H1 (cell line): Measurements from ENCODE around the gene OTOL1. TPM values are rescaled to one million over a fixed set of nuclear protein-coding genes. Genes with fewer than 3 reads are reported as not detected.

Experiments used
- CTCF ChIA-PET: fragments of 300-600 bp; sonication (Branson Sonifier 250); formaldehyde crosslinking; loops from one replicate; lab custom pipeline; 2021; ENCODE audit not compliant: partially characterized antibody; lab: Charles Lee
- POLR2A ChIA-PET: fragments of 300-600 bp; sonication (Branson Sonifier 250); formaldehyde crosslinking; loops from one replicate; lab custom pipeline; 2021; ENCODE audit warnings: inconsistent platforms; ENCODE audit not compliant: partially characterized antibody; lab: Charles Lee
- DNase-seq, 2 experiments: peaks; one replicate each; pipeline versions ENCODE4 v3.0.0 to v3.0.0-alpha.2; 2010 to 2022; ENCODE audit warnings: low spot score in 2 of 2, low read depth in 1 of 2, mixed read lengths in 1 of 2
- FAIRE-seq: peaks from 2 replicates; lab custom pipeline; 2011; peaks lifted over from hg19 to GRCh38; lab: Jason Lieb, UNC
- H2AFZ ChIP-seq: 2 replicates; pipeline ENCODE4 v1.8.1; 2012; ENCODE audit warnings: low read length, inconsistent platforms
- H2AK5ac ChIP-seq: 2 replicates; pipeline ENCODE4 v1.6.1; 2013; ENCODE audit warnings: low read depth, low read length
- H2BK120ac ChIP-seq: replicated peaks from 2 replicates; pipeline ENCODE3; 2013; ENCODE audit warnings: low read depth, low read length, inconsistent platforms
- H2BK12ac ChIP-seq: 2 replicates; pipeline ENCODE4 v1.6.1; 2013; ENCODE audit warnings: low read depth, low read length
- H2BK15ac ChIP-seq: 2 replicates; pipeline ENCODE4 v1.6.1; 2013; ENCODE audit warnings: low read length
- H2BK20ac ChIP-seq: 2 replicates; pipeline ENCODE4 v1.6.1; 2013; ENCODE audit warnings: low read length
- H2BK5ac ChIP-seq: 2 replicates; pipeline ENCODE4 v1.6.1; 2013; ENCODE audit warnings: low read depth, low read length
- H3K14ac ChIP-seq: 2 replicates; pipeline ENCODE4 v1.6.1; 2013; ENCODE audit warnings: inconsistent platforms; ENCODE audit not compliant: insufficient read length
- H3K18ac ChIP-seq: 2 replicates; pipeline ENCODE4 v1.6.1; 2013; ENCODE audit warnings: low read length; ENCODE audit errors: extremely low read depth
- H3K23ac ChIP-seq: 2 replicates; pipeline ENCODE4 v1.6.1; 2013; ENCODE audit warnings: inconsistent platforms; ENCODE audit not compliant: insufficient read length
- H3K23me2 ChIP-seq: 2 replicates; pipeline ENCODE4 v1.6.1; 2013; ENCODE audit warnings: low read depth, low read length
- H3K27ac ChIP-seq: 2 replicates; pipeline ENCODE4 v1.6.1; 2011; ENCODE audit warnings: low read depth, low read length, inconsistent platforms
- H3K27me3 ChIP-seq, 4 experiments: replicated peaks in 1 of 4; 1 replicate in 1 of 4; 2 replicates in 3 of 4; pipeline versions ENCODE4 v1.6.1 to v1.8.1; 2011 to 2013; ENCODE audit warnings: low read length in 3 of 4, mild to moderate bottlenecking in 3 of 4, inconsistent platforms in 2 of 4, mixed read lengths in 2 of 4, moderate library complexity in 1 of 4; ENCODE audit not compliant: control insufficient read depth in 3 of 4, insufficient read depth in 3 of 4; ENCODE audit errors: extremely low read depth in 1 of 4
- H3K36me3 ChIP-seq, 4 experiments: 2 replicates each; pipeline versions ENCODE4 v1.6.1 to v1.8.1; 2011 to 2013; ENCODE audit warnings: mild to moderate bottlenecking in 4 of 4, low read length in 3 of 4, moderate library complexity in 2 of 4, control low read depth in 1 of 4, inconsistent platforms in 1 of 4; ENCODE audit not compliant: insufficient read depth in 4 of 4, control insufficient read depth in 2 of 4
- H3K4ac ChIP-seq: replicated peaks from 2 replicates; pipeline ENCODE3; 2013; ENCODE audit warnings: low read length, low read depth, mixed read lengths, inconsistent platforms; ENCODE audit not compliant: insufficient read length
- H3K4me1 ChIP-seq, 4 experiments: replicated peaks in 1 of 4; 1 replicate in 1 of 4; 2 replicates in 3 of 4; pipeline versions ENCODE4 v1.6.1 to v1.8.1; 2011 to 2013; ENCODE audit warnings: low read length in 3 of 4, inconsistent platforms in 2 of 4, mixed read lengths in 1 of 4; ENCODE audit not compliant: insufficient read depth in 4 of 4, control insufficient read depth in 3 of 4
- H3K4me2 ChIP-seq, 2 experiments: 2 replicates each; pipeline versions ENCODE4 v1.6.1 to v1.8.1; 2011 to 2013; ENCODE audit warnings: low read depth in 2 of 2, low read length in 2 of 2, control low read depth in 1 of 2, inconsistent platforms in 1 of 2, mild to moderate bottlenecking in 1 of 2; ENCODE audit not compliant: insufficient read depth in 1 of 2
- H3K4me3 ChIP-seq, 4 experiments: fragments of 200-600, 300-600 bp in 1 of 4; sonication (generic), shearing (Covaris generic), sonication (Bioruptor Twin) in 1 of 4; 2 replicates each; pipeline versions ENCODE4 v1.5.1 to v1.8.1; 2011 to 2016; ENCODE audit warnings: low read length in 4 of 4, low read depth in 3 of 4, control low read depth in 2 of 4, inconsistent platforms in 2 of 4, mild to moderate bottlenecking in 2 of 4, mixed read lengths in 1 of 4, moderate library complexity in 1 of 4; ENCODE audit not compliant: insufficient read depth in 2 of 4; ENCODE audit errors: extremely low read depth in 1 of 4
- H3K56ac ChIP-seq: replicated peaks from 2 replicates; pipeline ENCODE3; 2013; ENCODE audit warnings: low read depth, mild to moderate bottlenecking, mixed read lengths, low read length, inconsistent platforms; ENCODE audit not compliant: insufficient read length
- H3K79me1 ChIP-seq: 2 replicates; pipeline ENCODE4 v1.6.1; 2013; ENCODE audit warnings: low read depth, low read length, control low read depth
- H3K79me2 ChIP-seq, 2 experiments: 2 replicates each; pipeline versions ENCODE4 v1.6.1 to v1.8.1; 2012 to 2013; ENCODE audit warnings: low read length in 2 of 2, mild to moderate bottlenecking in 2 of 2, inconsistent platforms in 1 of 2; ENCODE audit not compliant: insufficient read depth in 2 of 2, control insufficient read depth in 1 of 2
- H3K9ac ChIP-seq, 4 experiments: replicated peaks in 1 of 4; 1 replicate in 1 of 4; 2 replicates in 3 of 4; pipeline versions ENCODE4 v1.6.1 to v1.8.1; 2011 to 2013; ENCODE audit warnings: low read depth in 3 of 4, low read length in 3 of 4, control low read depth in 2 of 4, mild to moderate bottlenecking in 2 of 4, moderate library complexity in 2 of 4, inconsistent platforms in 1 of 4; ENCODE audit errors: extremely low read depth in 1 of 4
- H3K9me3 ChIP-seq, 2 experiments: 2 replicates each; pipeline versions ENCODE4 v1.6.1 to v1.8.1; 2012 to 2013; ENCODE audit warnings: mild to moderate bottlenecking in 2 of 2, moderate library complexity in 2 of 2, control low read depth in 1 of 2, inconsistent platforms in 1 of 2, low read depth in 1 of 2, low read length in 1 of 2, mixed read lengths in 1 of 2; ENCODE audit not compliant: insufficient read depth in 2 of 2
- H4K20me1 ChIP-seq, 2 experiments: replicated peaks in 1 of 2; 2 replicates each; pipeline versions ENCODE3 to v1.8.1; 2011 to 2013; ENCODE audit warnings: inconsistent platforms in 2 of 2, low read length in 2 of 2, mild to moderate bottlenecking in 1 of 2; ENCODE audit not compliant: insufficient read depth in 2 of 2, control insufficient read depth in 1 of 2
- H4K5ac ChIP-seq: 2 replicates; pipeline ENCODE4 v1.6.1; 2013; ENCODE audit warnings: low read length, low read depth, mixed read lengths, inconsistent platforms; ENCODE audit not compliant: insufficient read length
- H4K8ac ChIP-seq: 2 replicates; pipeline ENCODE4 v1.8.0; 2013; ENCODE audit warnings: mild to moderate bottlenecking, moderate library complexity, low read length, inconsistent platforms; ENCODE audit not compliant: insufficient read depth; ENCODE audit errors: extremely low read depth
- H4K91ac ChIP-seq: replicated peaks from 2 replicates; pipeline ENCODE3; 2013; ENCODE audit warnings: low read length, mixed read lengths, inconsistent platforms; ENCODE audit not compliant: insufficient read length
- CHD2 ChIP-seq: IDR thresholded peaks from 2 replicates; pipeline ENCODE4 v1.6.1; 2012; ENCODE audit warnings: low read length, improper control_type of control experiment
- HDAC6 ChIP-seq: IDR thresholded peaks from one replicate; pipeline ENCODE4 v1.7.1; 2012; ENCODE audit warnings: low read depth, mild to moderate bottlenecking, inconsistent platforms, low read length, moderate library complexity
- TAF1 ChIP-seq: IDR thresholded peaks from 2 replicates; pipeline ENCODE4 v1.6.1; 2011; ENCODE audit warnings: mild to moderate bottlenecking, low read depth, low read length
- polyA plus RNA-seq, 7 experiments: library from polyadenylated mRNA; depleted of rRNA in 3 of 7; stranded (reverse) in 5 of 7; unstranded in 2 of 7; fragments of >200 nt in 5 of 7; fragments of 200-250 nt in 2 of 7; gene quantifications; 1 replicate in 5 of 7; 2 replicates in 1 of 7; 4 replicates in 1 of 7; pipeline versions ENCODE4 v1.2.1 to v1.2.3, GENCODE V29; 2011 to 2013; ENCODE audit warnings: missing spikeins in 2 of 7, mixed read lengths in 2 of 7
- total RNA-seq: library from RNA; stranded (reverse); fragmentation: NEBNext Ultra II Directional; extraction: Animal tissue kit (Norgen Biotek cat#: 25700); gene quantifications from 2 replicates; pipeline ENCODE4 v1.2.1, GENCODE V29; 2021

Gene OTOL1
- total and polyA plus RNA-seq, 2 of the 8 experiments (the other 6 are each of a cell fraction or from before 2014, with no cell fraction given) = not detected

DNA sequence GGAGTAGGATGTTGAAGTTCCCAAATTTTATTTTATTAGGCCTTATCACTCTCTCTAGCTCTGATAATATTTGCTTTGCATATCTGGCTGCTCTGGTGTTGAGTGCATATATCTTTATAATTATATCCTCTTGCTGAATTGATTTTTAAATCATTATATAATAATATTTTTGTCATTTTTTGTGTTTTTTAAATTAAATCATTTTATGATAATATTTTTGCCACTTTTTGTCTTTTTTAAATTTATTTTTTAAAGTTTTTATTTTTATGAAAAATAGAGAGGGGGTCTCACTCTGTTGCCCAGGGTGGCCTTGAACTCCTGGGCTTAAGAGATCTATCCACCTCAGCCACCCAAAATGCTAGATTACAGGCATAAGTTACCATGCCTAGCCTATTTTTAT is 34.5 kb upstream of the OTOL1 start:
- Histone ChIP-seq H3K23ac (no peak overlapping the region), H2BK120ac (no peak overlapping the region), H3K56ac (no peak overlapping the region), H4K8ac (no peak overlapping the region), H3K27me3 (no peaks in the 10 kb centered on the region), H2BK5ac (no peak overlapping the region), H4K5ac (no peak overlapping the region), H3K79me2 (no peaks in the 10 kb centered on the region), H3K9ac (no peak overlapping the region), H3K14ac (no peak overlapping the region), H2AK5ac (no peak overlapping the region), H3K36me3 (no peaks in the 10 kb centered on the region), H3K4me2 (no peak overlapping the region), H4K20me1 (no peaks in the 10 kb centered on the region), H2AFZ (no peak overlapping the region), H3K27ac (no peak overlapping the region), H3K9me3 (no peaks in the 10 kb centered on the region), H3K4me3 (no peak overlapping the region), H4K91ac (no peak overlapping the region), H3K4me1 (0 out of 7 replicates have a peak, but pooled peaks cover 0 to 2% (median 0%) of the 10 kb centered on the region in 4 experiments), H2BK20ac (no peak overlapping the region), H3K18ac (no peak overlapping the region), H3K4ac (no peak overlapping the region), H3K79me1 (no peaks in the 10 kb centered on the region), H3K23me2 (no peaks in the 10 kb centered on the region), H2BK15ac (no peak overlapping the region), H2BK12ac (no peak overlapping the region)
- no peak for DNase-seq
- no peak for TF ChIP-seq TAF1
- TF ChIP-seq CHD2 = no peak
- TF ChIP-seq HDAC6 = no peak
- ChIA-PET CTCF (no interaction called here), POLR2A (no interaction called here)
- FAIRE-seq = no peak
